Loucy (cell line): ENCODE measurements around the gene AKAP6.
A peak's percentile ranks its signal among the peaks of the same experiment; 100 is the strongest.

Source experiments
- H2AFZ ChIP-seq: fragments of 200-600 bp; sonication (generic); 2 replicates; pipeline ENCODE4 v1.6.0; 2016; ENCODE audit warnings: antibody characterized with exemption, mild to moderate bottlenecking, low read length, moderate library complexity
- H3F3A ChIP-seq: fragments of 200-600 bp; 2 replicates; pipeline ENCODE4 v1.6.0; 2016; ENCODE audit warnings: antibody characterized with exemption, low read depth, mild to moderate bottlenecking
- H3K27me3 ChIP-seq: fragments of 200-600 bp; sonication (generic); 2 replicates; pipeline ENCODE4 v1.6.1; 2014; ENCODE audit warnings: low read length, mild to moderate bottlenecking; ENCODE audit not compliant: insufficient read depth, poor library complexity, severe bottlenecking
- H3K36me3 ChIP-seq: fragments of 200-600 bp; sonication (generic); 2 replicates; pipeline ENCODE4 v1.6.1; 2016; ENCODE audit warnings: low read length; ENCODE audit not compliant: insufficient read depth
- H3K4me1 ChIP-seq: fragments of 200-600 bp; sonication (generic); 2 replicates; pipeline ENCODE4 v1.5.1; 2014; ENCODE audit warnings: low read length, mild to moderate bottlenecking; ENCODE audit not compliant: insufficient read depth, poor library complexity, severe bottlenecking
- H3K4me2 ChIP-seq: fragments of 200-600 bp; sonication (generic); 2 replicates; pipeline ENCODE4 v1.6.0; 2014; ENCODE audit warnings: antibody characterized with exemption, low read length, low read depth, mild to moderate bottlenecking; ENCODE audit not compliant: poor library complexity, severe bottlenecking
- H3K4me3 ChIP-seq: fragments of 200-600 bp; sonication (generic); 2 replicates; pipeline ENCODE4 v1.5.1; 2014; ENCODE audit warnings: low read length, mild to moderate bottlenecking, mixed read lengths; ENCODE audit not compliant: poor library complexity, severe bottlenecking
- H3K79me2 ChIP-seq: fragments of 200-600 bp; sonication (generic); 2 replicates; pipeline ENCODE4 v1.6.1; 2014; ENCODE audit warnings: low read length; ENCODE audit not compliant: insufficient read depth
- H3K9ac ChIP-seq: fragments of 200-600 bp; sonication (generic); 2 replicates; pipeline ENCODE4 v1.6.0; 2014; ENCODE audit warnings: mild to moderate bottlenecking, low read depth, low read length, moderate library complexity; ENCODE audit not compliant: poor library complexity, severe bottlenecking
- H3K9me2 ChIP-seq: fragments of 200-600 bp; sonication (generic); replicated peaks from 2 replicates; pipeline ENCODE4 v1.6.1; 2016; ENCODE audit warnings: low read depth, low read length, mixed read lengths
- H3K9me3 ChIP-seq: fragments of 200-600 bp; sonication (generic); 2 replicates; pipeline ENCODE4 v1.6.1; 2014; ENCODE audit warnings: mild to moderate bottlenecking, antibody characterized with exemption, low read length, low read depth; ENCODE audit not compliant: insufficient read depth
- H4K20me1 ChIP-seq: fragments of 200-600 bp; sonication (generic); 2 replicates; pipeline ENCODE4 v1.6.0; 2014; ENCODE audit warnings: antibody characterized with exemption, low read length, mild to moderate bottlenecking; ENCODE audit not compliant: insufficient read depth, poor library complexity, severe bottlenecking
- EZH2phosphoT487 ChIP-seq: fragments of 200-600 bp; IDR thresholded peaks from 2 replicates; pipeline ENCODE4 v1.6.1; 2018; ENCODE audit warnings: antibody characterized with exemption, mild to moderate bottlenecking, moderate library complexity, borderline replicate concordance
- TF ChIP-seq, protein P1 (sequence below): fragments of 200-600 bp; sonication (generic); conservative IDR thresholded peaks from 2 replicates; pipeline ENCODE4 v1.5.1; 2014; ENCODE audit warnings: mild to moderate bottlenecking, antibody characterized with exemption, low read length

Gene AKAP6

GRCh38 chr14:32435411-32435810 lies 106.3 kb downstream of the AKAP6 start:
- Histone ChIP-seq H3F3A (no peaks in the 10 kb centered on the region), H3K79me2 (no peaks in the 10 kb centered on the region), H3K4me3 (no peak overlapping the region), H3K27me3 (no peaks in the 10 kb centered on the region), H3K4me2 (no peak overlapping the region), H3K9ac (no peak overlapping the region), H3K9me3 (no peaks in the 10 kb centered on the region), H3K4me1 (peaks cover 6% of the 10 kb centered on the region), H3K9me2 (no peaks in the 10 kb centered on the region), H2AFZ (0 out of 2 replicates have a peak overlapping the region, but pooled peaks have one; percentile 24), H4K20me1 (no peaks in the 10 kb centered on the region), H3K36me3 (no peaks in the 10 kb centered on the region)
- TF ChIP-seq, protein P1, sequence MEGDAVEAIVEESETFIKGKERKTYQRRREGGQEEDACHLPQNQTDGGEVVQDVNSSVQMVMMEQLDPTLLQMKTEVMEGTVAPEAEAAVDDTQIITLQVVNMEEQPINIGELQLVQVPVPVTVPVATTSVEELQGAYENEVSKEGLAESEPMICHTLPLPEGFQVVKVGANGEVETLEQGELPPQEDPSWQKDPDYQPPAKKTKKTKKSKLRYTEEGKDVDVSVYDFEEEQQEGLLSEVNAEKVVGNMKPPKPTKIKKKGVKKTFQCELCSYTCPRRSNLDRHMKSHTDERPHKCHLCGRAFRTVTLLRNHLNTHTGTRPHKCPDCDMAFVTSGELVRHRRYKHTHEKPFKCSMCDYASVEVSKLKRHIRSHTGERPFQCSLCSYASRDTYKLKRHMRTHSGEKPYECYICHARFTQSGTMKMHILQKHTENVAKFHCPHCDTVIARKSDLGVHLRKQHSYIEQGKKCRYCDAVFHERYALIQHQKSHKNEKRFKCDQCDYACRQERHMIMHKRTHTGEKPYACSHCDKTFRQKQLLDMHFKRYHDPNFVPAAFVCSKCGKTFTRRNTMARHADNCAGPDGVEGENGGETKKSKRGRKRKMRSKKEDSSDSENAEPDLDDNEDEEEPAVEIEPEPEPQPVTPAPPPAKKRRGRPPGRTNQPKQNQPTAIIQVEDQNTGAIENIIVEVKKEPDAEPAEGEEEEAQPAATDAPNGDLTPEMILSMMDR, result no peak
- TF ChIP-seq EZH2phosphoT487, result no peak

- no peak overlapping the region for H3K4me3 ChIP-seq
- H3K36me3 ChIP-seq, result no peaks in the 10 kb centered on the region
- no peaks in the 10 kb centered on the region for H3K79me2 ChIP-seq
- H3K4me1 ChIP-seq, result peaks cover 6% of the 10 kb centered on the region
- no peak overlapping the region for H3K9ac ChIP-seq
- no peaks in the 10 kb centered on the region for H4K20me1 ChIP-seq
- no peak for TF ChIP-seq EZH2phosphoT487
- TF ChIP-seq, protein P1, result no peak
- no peaks in the 10 kb centered on the region for H3K27me3 ChIP-seq
- no peaks in the 10 kb centered on the region for H3F3A ChIP-seq
- no peak overlapping the region for H3K4me2 ChIP-seq
- 0 out of 2 replicates have a peak overlapping the region, but pooled peaks have one; percentile 0 for H2AFZ ChIP-seq
- no peaks in the 10 kb centered on the region for H3K9me3 ChIP-seq
- H3K9me2 ChIP-seq, result no peaks in the 10 kb centered on the region
Measured at GRCh38 chr14:32436993-32437392, 107.9 kb downstream of the AKAP6 start.

- Histone ChIP-seq H3K27me3 (no peaks in the 10 kb centered on the region), H3K4me3 (no peak overlapping the region), H2AFZ (peak overlapping the region; percentile 41), H3F3A (no peaks in the 10 kb centered on the region), H3K9me2 (no peaks in the 10 kb centered on the region), H3K4me1 (peaks cover 6% of the 10 kb centered on the region), H3K9me3 (no peaks in the 10 kb centered on the region), H3K79me2 (no peaks in the 10 kb centered on the region), H3K4me2 (peak overlapping the region; percentile 43), H3K9ac (no peak overlapping the region), H4K20me1 (no peaks in the 10 kb centered on the region), H3K36me3 (no peaks in the 10 kb centered on the region)
- TF ChIP-seq, protein P1, result no peak
- no peak for TF ChIP-seq EZH2phosphoT487
Measured at GRCh38 chr14:32438517-32438916, 109.4 kb downstream of the AKAP6 start.
